ENCODE data around the gene ZCCHC7. TPM values are rescaled to one million over a fixed set of nuclear protein-coding genes. Genes with fewer than 3 reads are reported as not detected.
"Not testable (repeated sequence)": the region's sequence is repeated elsewhere in the genome, so short reads cannot be mapped to it uniquely, and the experiment has no call there.

The ZCCHC7 gene
- total RNA-seq, 1 donor from 2014 or later = 22.1 TPM

- H3K27ac Mint-ChIP-seq = no peak overlapping the region
- H3K27me3 Mint-ChIP-seq (ENCODE audit: low read depth) = no peaks in the 10 kb centered on the region
Measured at GRCh38 chr9:37157726-37158377, 37.5 kb downstream of the ZCCHC7 start.

GRCh38 chr9:37163299-37163698, 42.9 kb downstream of the ZCCHC7 start:
- intact Hi-C loops (cut with micrococcal nuclease) = no loop called here

More at GRCh38 chr9:37157726-37158377, 37.5 kb downstream of the ZCCHC7 start:
- Mint-ChIP-seq H3K4me1 (ENCODE audit: low read depth) (peaks cover 22% of the 10 kb centered on the region), H3K4me3 (ENCODE audit: low read depth) (no peak overlapping the region), H3K36me3 (ENCODE audit: low read depth) (peaks cover 62% of the 10 kb centered on the region), H3K9me3 (no peaks in the 10 kb centered on the region)
- no peak for DNase-seq (ENCODE audit: low spot score)
- intact Hi-C loops (cut with micrococcal nuclease) = loop anchor here (5.0 kb wide), 1 partner anchor 44 kb away; no protein-coding TSS in a partner anchor

GRCh38 chr9:37164335-37164734, 44.0 kb downstream of the ZCCHC7 start:
- peaks cover 62% of the 10 kb centered on the region for H3K36me3 Mint-ChIP-seq (ENCODE audit: low read depth)
- DNase-seq (ENCODE audit: low spot score); H3K4me3 Mint-ChIP-seq (ENCODE audit: low read depth); intact Hi-C loops (cut with micrococcal nuclease); H3K27me3 Mint-ChIP-seq (ENCODE audit: low read depth); H3K4me1 Mint-ChIP-seq (ENCODE audit: low read depth); H3K9me3 Mint-ChIP-seq; H3K27ac Mint-ChIP-seq: not testable (repeated sequence)

More at GRCh38 chr9:37163299-37163698, 42.9 kb downstream of the ZCCHC7 start:
- Mint-ChIP-seq H3K4me3 (ENCODE audit: low read depth) (no peak overlapping the region), H3K4me1 (ENCODE audit: low read depth) (peaks cover 3% of the 10 kb centered on the region), H3K36me3 (ENCODE audit: low read depth) (peaks cover 57% of the 10 kb centered on the region), H3K9me3 (no peaks in the 10 kb centered on the region), H3K27me3 (ENCODE audit: low read depth) (no peaks in the 10 kb centered on the region), H3K27ac (no peak overlapping the region)
- DNase-seq (ENCODE audit: low spot score) = no peak

GRCh38 chr9:37165644-37166043, 45.3 kb downstream of the ZCCHC7 start:
- Mint-ChIP-seq H3K27ac (no peak overlapping the region), H3K9me3 (no peaks in the 10 kb centered on the region), H3K4me1 (ENCODE audit: low read depth) (peaks cover 3% of the 10 kb centered on the region), H3K36me3 (ENCODE audit: low read depth) (peaks cover 59% of the 10 kb centered on the region), H3K4me3 (ENCODE audit: low read depth) (no peak overlapping the region), H3K27me3 (ENCODE audit: low read depth) (no peaks in the 10 kb centered on the region)
- no peak for DNase-seq (ENCODE audit: low spot score)
- intact Hi-C loops (cut with micrococcal nuclease) = no loop called here

- no peak for DNase-seq (ENCODE audit: low spot score)
- Mint-ChIP-seq H3K4me1 (ENCODE audit: low read depth) (peaks cover 3% of the 10 kb centered on the region), H3K36me3 (ENCODE audit: low read depth) (peaks cover 67% of the 10 kb centered on the region), H3K9me3 (no peaks in the 10 kb centered on the region), H3K27me3 (ENCODE audit: low read depth) (no peaks in the 10 kb centered on the region), H3K27ac (no peak overlapping the region), H3K4me3 (ENCODE audit: low read depth) (no peak overlapping the region)
- intact Hi-C loops (cut with micrococcal nuclease) = no loop called here
Measured at GRCh38 chr9:37167456-37168047, 47.2 kb downstream of the ZCCHC7 start.

GRCh38 chr9:37172557-37172956, 52.2 kb downstream of the ZCCHC7 start:
- Mint-ChIP-seq H3K27ac (no peak overlapping the region), H3K4me3 (ENCODE audit: low read depth) (no peak overlapping the region), H3K36me3 (ENCODE audit: low read depth) (peaks cover 58% of the 10 kb centered on the region), H3K9me3 (no peaks in the 10 kb centered on the region), H3K27me3 (ENCODE audit: low read depth) (no peaks in the 10 kb centered on the region), H3K4me1 (ENCODE audit: low read depth) (peaks cover 7% of the 10 kb centered on the region)
- intact Hi-C loops (cut with micrococcal nuclease) = no loop called here
- no peak for DNase-seq (ENCODE audit: low spot score)

GRCh38 chr9:37174247-37174646, 53.9 kb downstream of the ZCCHC7 start:
- Mint-ChIP-seq H3K27ac (no peak overlapping the region), H3K9me3 (no peaks in the 10 kb centered on the region), H3K4me3 (ENCODE audit: low read depth) (no peak overlapping the region), H3K4me1 (ENCODE audit: low read depth) (peaks cover 10% of the 10 kb centered on the region), H3K27me3 (ENCODE audit: low read depth) (no peaks in the 10 kb centered on the region), H3K36me3 (ENCODE audit: low read depth) (peaks cover 46% of the 10 kb centered on the region)
- intact Hi-C loops (cut with micrococcal nuclease) = no loop called here
- DNase-seq (ENCODE audit: low spot score) = no peak

- Mint-ChIP-seq H3K9me3 (peaks cover 6% of the 10 kb centered on the region), H3K27ac (no peak overlapping the region), H3K36me3 (ENCODE audit: low read depth) (peaks cover 29% of the 10 kb centered on the region), H3K4me3 (ENCODE audit: low read depth) (no peak overlapping the region), H3K4me1 (ENCODE audit: low read depth) (peaks cover 13% of the 10 kb centered on the region), H3K27me3 (ENCODE audit: low read depth) (no peaks in the 10 kb centered on the region)
- DNase-seq (ENCODE audit: low spot score) = no peak
- intact Hi-C loops (cut with micrococcal nuclease) = no loop called here
Measured at GRCh38 chr9:37178742-37179141, 58.4 kb downstream of the ZCCHC7 start.

- H3K36me3 Mint-ChIP-seq (ENCODE audit: low read depth) = peaks cover 35% of the 10 kb centered on the region
- H3K4me1 Mint-ChIP-seq (ENCODE audit: low read depth) = peaks cover 16% of the 10 kb centered on the region
- H3K27me3 Mint-ChIP-seq (ENCODE audit: low read depth) = no peaks in the 10 kb centered on the region
- no peak overlapping the region for H3K4me3 Mint-ChIP-seq (ENCODE audit: low read depth)
- DNase-seq (ENCODE audit: low spot score) = no peak
- peaks cover 6% of the 10 kb centered on the region for H3K9me3 Mint-ChIP-seq
- intact Hi-C loops (cut with micrococcal nuclease) = no loop called here
- no peak overlapping the region for H3K27ac Mint-ChIP-seq
Measured at GRCh38 chr9:37179576-37179975, 59.2 kb downstream of the ZCCHC7 start.

- Mint-ChIP-seq H3K27me3 (ENCODE audit: low read depth) (no peaks in the 10 kb centered on the region), H3K9me3 (peaks cover 9% of the 10 kb centered on the region), H3K27ac (no peak overlapping the region), H3K4me3 (ENCODE audit: low read depth) (no peak overlapping the region), H3K4me1 (ENCODE audit: low read depth) (peaks cover 16% of the 10 kb centered on the region), H3K36me3 (ENCODE audit: low read depth) (peaks cover 39% of the 10 kb centered on the region)
- no peak for DNase-seq (ENCODE audit: low spot score)
- intact Hi-C loops (cut with micrococcal nuclease) = no loop called here
Measured at GRCh38 chr9:37180138-37180537, 59.8 kb downstream of the ZCCHC7 start.

GRCh38 chr9:37182718-37183117, 62.3 kb downstream of the ZCCHC7 start:
- Mint-ChIP-seq H3K27ac (no peak overlapping the region), H3K9me3 (peaks cover 15% of the 10 kb centered on the region), H3K27me3 (ENCODE audit: low read depth) (no peaks in the 10 kb centered on the region), H3K4me3 (ENCODE audit: low read depth) (no peak overlapping the region), H3K36me3 (ENCODE audit: low read depth) (peaks cover 48% of the 10 kb centered on the region), H3K4me1 (ENCODE audit: low read depth) (peaks cover 22% of the 10 kb centered on the region)
- DNase-seq (ENCODE audit: low spot score) = no peak
- intact Hi-C loops (cut with micrococcal nuclease) = no loop called here

- Mint-ChIP-seq H3K4me1 (ENCODE audit: low read depth) (peaks cover 31% of the 10 kb centered on the region), H3K9me3 (peaks cover 19% of the 10 kb centered on the region), H3K27me3 (ENCODE audit: low read depth) (no peaks in the 10 kb centered on the region), H3K27ac (no peak overlapping the region), H3K36me3 (ENCODE audit: low read depth) (peaks cover 58% of the 10 kb centered on the region), H3K4me3 (ENCODE audit: low read depth) (no peak overlapping the region)
- intact Hi-C loops (cut with micrococcal nuclease) = loop anchor here (5.0 kb wide), 1 partner anchor 38 kb away; no protein-coding TSS in a partner anchor
- no peak for DNase-seq (ENCODE audit: low spot score)
Measured at GRCh38 chr9:37184905-37185867, 64.8 kb downstream of the ZCCHC7 start.

All from activated T-helper 2 cell treated with anti-CD3 and anti-CD28 coated beads, Interferon-gamma antibody, Interleukin-2, Interleukin-4, amounts not matched to agents 10 μg/mL and 5 μg/mL and 100 μg/mL, durations not matched to agents 14 hours and 24 hours and 36 hours (primary cell).